Upper lobe of right lung (tissue), 1 donor: Measurements from ENCODE around the gene NKD1. TPM values are rescaled to one million over a fixed set of nuclear protein-coding genes. Genes with fewer than 3 reads are reported as not detected.

Source experiments
- ATAC-seq: fragments of 200-7000 bp; cut with Tn5 transposase; one replicate; pipeline ENCODE4 v1.9.1; 2020; ENCODE audit warnings: mild to moderate bottlenecking, moderate library complexity
- DNase-seq: peaks from one replicate; pipeline ENCODE4 v3.0.0-alpha.2; 2020
- H3K27ac ChIP-seq: fragments of 200-600 bp; one replicate; pipeline ENCODE4 v1.8.0; 2022
- H3K27me3 ChIP-seq: fragments of 200-600 bp; one replicate; pipeline ENCODE4 v1.8.0; 2022; ENCODE audit warnings: mild to moderate bottlenecking
- H3K36me3 ChIP-seq: fragments of 200-600 bp; one replicate; pipeline ENCODE4 v1.8.0; 2022
- H3K4me1 ChIP-seq: fragments of 200-600 bp; one replicate; pipeline ENCODE4 v1.8.0; 2022
- H3K4me3 ChIP-seq: fragments of 200-600 bp; one replicate; pipeline ENCODE4 v1.8.0; 2022; ENCODE audit warnings: mild to moderate bottlenecking
- H3K9me3 ChIP-seq: fragments of 200-600 bp; one replicate; pipeline ENCODE4 v1.8.0; 2022
- CTCF ChIP-seq: fragments of 200-600 bp; IDR thresholded peaks from one replicate; pipeline ENCODE4 v1.8.0; 2022; ENCODE audit warnings: antibody characterized with exemption
- intact Hi-C: fragments of 100-400 bp; cut with DNase I; formaldehyde crosslinking; loops from one replicate; pipeline ENCODE4 v1.11.0; 2022
- total RNA-seq: library from RNA; stranded (reverse); fragmentation: NEBNext Ultra II Directional; extraction: Animal tissue kit (Norgen Biotek cat#: 25700); gene quantifications from one replicate; pipeline ENCODE4 v1.2.1, GENCODE V29; 2021
- donor health status: DM: no; HTN: yes; CAD: no; lungs with severe emphysema.

NKD1 gene
- total RNA-seq, 1 donor from 2014 or later, result 47.2 TPM

GRCh38 chr16:50613964-50614474, 65.8 kb downstream of the NKD1 start:
- H3K27me3 ChIP-seq, result no peaks in the 10 kb centered on the region
- peaks cover 40% of the 10 kb centered on the region for H3K4me1 ChIP-seq
- no peaks in the 10 kb centered on the region for H3K9me3 ChIP-seq
- no peaks in the 10 kb centered on the region for H3K36me3 ChIP-seq
- DNase-seq, result no peak
- intact Hi-C loops, result no loop called here
- H3K27ac ChIP-seq, result no peak overlapping the region
- no peak for TF ChIP-seq CTCF
- ATAC-seq, result no peak
- no peak overlapping the region for H3K4me3 ChIP-seq

GRCh38 chr16:50614955-50615724, 66.9 kb downstream of the NKD1 start:
- H3K4me3 ChIP-seq, result no peak overlapping the region
- no peaks in the 10 kb centered on the region for H3K36me3 ChIP-seq
- no peak for DNase-seq
- ATAC-seq, result no peak
- H3K27ac ChIP-seq, result no peak overlapping the region
- intact Hi-C loops, result no loop called here
- H3K27me3 ChIP-seq, result no peaks in the 10 kb centered on the region
- peaks cover 40% of the 10 kb centered on the region for H3K4me1 ChIP-seq
- no peak for TF ChIP-seq CTCF
- H3K9me3 ChIP-seq, result no peaks in the 10 kb centered on the region

- Histone ChIP-seq H3K4me1 (peaks cover 40% of the 10 kb centered on the region), H3K27ac (no peak overlapping the region), H3K9me3 (no peaks in the 10 kb centered on the region), H3K36me3 (no peaks in the 10 kb centered on the region), H3K4me3 (no peak overlapping the region), H3K27me3 (no peaks in the 10 kb centered on the region)
- TF ChIP-seq CTCF, result no peak
- DNase-seq (no peak), ATAC-seq (no peak)
- intact Hi-C loops, result no loop called here
Observed at GRCh38 chr16:50615891-50616290, 67.7 kb downstream of the NKD1 start.

GRCh38 chr16:50616386-50616785, 68.2 kb downstream of the NKD1 start:
- DNase-seq, result no peak
- TF ChIP-seq CTCF, result no peak
- peaks cover 40% of the 10 kb centered on the region for H3K4me1 ChIP-seq
- no peaks in the 10 kb centered on the region for H3K27me3 ChIP-seq
- intact Hi-C loops, result no loop called here
- no peaks in the 10 kb centered on the region for H3K9me3 ChIP-seq
- no peak for ATAC-seq
- H3K4me3 ChIP-seq, result no peak overlapping the region
- no peaks in the 10 kb centered on the region for H3K36me3 ChIP-seq
- no peak overlapping the region for H3K27ac ChIP-seq

GRCh38 chr16:50616883-50617645, 68.9 kb downstream of the NKD1 start:
- no peak for DNase-seq

More at GRCh38 chr16:50616883-50617645, 68.9 kb downstream of the NKD1 start:
- TF ChIP-seq CTCF, result no peak
- intact Hi-C loops, result no loop called here
- Histone ChIP-seq H3K36me3 (no peaks in the 10 kb centered on the region), H3K27me3 (no peaks in the 10 kb centered on the region), H3K4me3 (no peak overlapping the region), H3K9me3 (no peaks in the 10 kb centered on the region), H3K27ac (no peak overlapping the region), H3K4me1 (peaks cover 34% of the 10 kb centered on the region)
- ATAC-seq, result no peak
